Right atrium auricular region (tissue), 2 donors: ENCODE data around the gene ZNF747. TPM values are rescaled to one million over a fixed set of nuclear protein-coding genes. Genes with fewer than 3 reads are reported as not detected.

ENCODE experiments used
- DNase-seq: peaks from one replicate; pipeline ENCODE4 v3.0.0-alpha.2; 2019; ENCODE audit warnings: low spot score
- H3K27ac ChIP-seq, 2 donors: fragments of 200-600 bp; sonication (generic); 1 replicate in 1 of 2; 2 replicates in 1 of 2; pipeline ENCODE4 v1.5.1; 2016 to 2019
- H3K27me3 ChIP-seq, 2 donors: fragments of 200-600 bp; sonication (generic); one replicate each; pipeline versions ENCODE4 v1.5.1 to v1.6.0; 2017 to 2019
- H3K36me3 ChIP-seq: fragments of 200-600 bp; sonication (generic); one replicate; pipeline ENCODE4 v1.5.1; 2016
- H3K4me1 ChIP-seq, 2 donors: fragments of 200-600 bp; sonication (generic); one replicate each; pipeline versions ENCODE4 v1.5.1 to v1.6.0; 2017 to 2019
- H3K4me3 ChIP-seq, 2 donors: fragments of 200-600 bp; sonication (generic); 1 replicate in 1 of 2; 2 replicates in 1 of 2; pipeline ENCODE4 v1.5.1; 2017 to 2019; ENCODE audit warnings: mild to moderate bottlenecking in 1 of 2, moderate library complexity in 1 of 2
- H3K9me3 ChIP-seq, 2 donors: fragments of 200-600 bp; sonication (generic); one replicate each; pipeline ENCODE4 v1.5.1; 2019
- CTCF ChIP-seq, 2 donors: fragments of 200-600 bp; sonication (generic); IDR thresholded peaks; one replicate each; pipeline ENCODE4 v1.5.1; 2019; ENCODE audit warnings: antibody characterized with exemption in 2 of 2
- total RNA-seq, 2 donors: library from RNA; depleted of rRNA; stranded (reverse); fragments of >200 nt; gene quantifications; one replicate each; pipeline ENCODE4 v1.1.0, GENCODE V29; 2016

ZNF747 gene
- total RNA-seq, 2 donors from 2014 or later, result 13.3 to 16.2 TPM

DNA sequence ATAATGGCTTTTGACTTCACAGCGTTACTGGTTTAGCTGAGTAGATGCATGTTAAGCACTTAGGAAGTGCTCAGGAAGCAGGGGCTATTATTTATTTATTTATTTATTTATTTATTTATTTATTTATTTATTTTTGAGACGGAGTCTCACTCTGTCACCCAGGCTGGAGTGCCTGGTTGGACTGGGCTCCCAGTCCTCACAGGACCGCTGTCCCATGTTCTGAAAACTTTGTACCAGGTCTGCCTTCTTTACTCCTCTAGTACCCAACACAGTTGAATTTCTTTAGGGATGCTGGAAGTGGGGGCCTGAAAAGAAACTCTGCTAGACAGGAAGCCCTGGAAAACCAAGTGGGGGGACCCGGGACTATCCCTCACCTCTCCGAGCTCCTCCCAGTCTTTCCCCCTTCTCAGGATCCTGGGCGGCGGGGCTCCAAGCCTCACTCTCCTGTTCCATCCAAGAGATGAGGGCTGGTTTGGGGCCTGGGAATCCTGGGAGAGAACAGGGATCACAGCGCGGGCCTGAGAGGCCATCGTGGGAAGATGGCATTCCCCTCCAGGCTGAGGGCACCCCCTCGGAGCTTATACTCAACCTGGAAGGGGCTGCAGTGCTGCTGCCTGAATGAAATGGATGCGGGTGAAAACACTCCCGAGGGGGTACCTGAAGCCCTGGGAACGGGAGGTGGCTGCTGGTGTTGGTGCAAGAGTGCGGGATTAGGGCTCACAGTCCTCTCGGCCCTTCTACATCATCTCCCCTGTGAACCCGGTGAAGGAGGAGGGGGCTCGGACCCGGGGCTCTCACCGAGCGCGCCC, 36.2 kb upstream of the ZNF747 start:
- Histone ChIP-seq H3K27ac (peak overlapping the region; percentile 94 to 98), H3K36me3 (no peaks in the 10 kb centered on the region), H3K4me3 (peak overlapping the region; percentile 66 to 88), H3K27me3 (no peaks in the 10 kb centered on the region), H3K9me3 (no peaks in the 10 kb centered on the region), H3K4me1 (peaks cover 0 to 24% of the 10 kb centered on the region in 2 donors)
- TF ChIP-seq CTCF (IDR thresholded peaks at IDR 0.05), result no peak
- DNase-seq, result no peak

DNA sequence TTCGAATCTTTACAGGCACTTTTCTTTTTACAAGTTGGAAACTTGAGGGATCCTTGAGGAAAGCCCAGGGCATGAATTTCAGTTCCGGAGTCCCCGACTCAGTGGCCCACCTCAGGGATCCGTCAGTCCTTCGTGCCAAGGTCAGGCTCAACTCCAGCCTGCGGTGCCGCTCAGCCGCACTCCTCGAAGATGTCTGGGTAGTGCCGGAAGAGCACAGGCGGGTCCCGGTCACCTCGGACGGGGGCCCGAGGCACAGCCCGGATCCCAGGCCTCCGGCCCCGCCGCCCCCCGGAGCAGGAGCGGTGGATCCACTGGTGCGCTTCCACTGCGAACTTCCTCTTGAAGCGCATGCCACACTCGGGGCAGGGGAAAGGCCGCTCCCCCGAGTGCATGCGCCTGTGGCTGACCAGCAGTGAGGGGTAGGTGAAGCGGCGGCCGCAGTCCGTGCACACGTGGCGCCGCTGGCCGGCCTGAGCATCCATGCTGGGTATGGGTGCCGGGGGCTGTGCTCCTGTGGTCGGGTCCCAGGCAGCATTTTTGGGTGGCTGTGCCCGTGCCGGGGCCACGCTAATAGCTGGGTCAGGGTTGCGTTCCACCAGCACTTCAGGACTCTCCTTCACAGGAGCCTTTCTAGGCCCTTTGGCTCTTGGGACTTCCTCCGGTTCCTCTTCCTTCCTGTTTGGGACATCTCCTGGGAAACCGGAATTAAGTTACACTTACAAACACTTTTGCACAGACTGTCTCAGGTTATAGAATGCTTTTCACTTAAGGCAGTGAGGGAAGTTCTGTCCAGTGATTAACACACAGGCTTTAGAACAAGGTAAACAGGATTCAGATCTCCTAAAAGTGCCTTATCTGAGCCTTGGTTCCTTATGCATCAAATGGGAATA, 35.3 kb upstream of the ZNF747 start:
- H3K27me3 ChIP-seq, result no peaks in the 10 kb centered on the region
- TF ChIP-seq CTCF (IDR thresholded peaks at IDR 0.05), result no peak
- H3K9me3 ChIP-seq, result no peaks in the 10 kb centered on the region
- H3K36me3 ChIP-seq, result no peaks in the 10 kb centered on the region
- peak overlapping the region; percentile 94 to 98 for H3K27ac ChIP-seq
- DNase-seq, result no peak
- H3K4me3 ChIP-seq, result no peak overlapping the region
- H3K4me1 ChIP-seq, result peaks cover 0 to 24% of the 10 kb centered on the region in 2 donors

DNA sequence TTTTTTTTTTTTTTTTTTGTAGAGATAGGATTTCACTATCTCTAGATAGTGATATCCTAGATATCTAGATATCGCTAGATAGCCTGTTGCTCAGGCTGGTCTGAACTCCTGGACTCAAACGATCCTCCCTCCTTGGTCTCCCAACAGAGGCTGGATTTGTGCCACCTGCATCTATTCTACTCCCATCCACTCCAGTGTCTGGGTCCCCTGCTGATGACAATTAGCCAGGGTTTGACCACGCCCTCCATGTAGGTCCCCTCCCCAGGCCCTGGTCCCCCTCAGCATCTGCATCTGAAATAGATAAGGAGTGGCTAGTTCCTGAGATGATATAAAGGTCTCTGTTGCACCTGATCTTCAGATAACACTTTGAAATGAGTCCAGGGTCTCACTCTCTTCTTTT, 34.6 kb upstream of the ZNF747 start:
- Histone ChIP-seq H3K9me3 (no peaks in the 10 kb centered on the region), H3K27me3 (no peaks in the 10 kb centered on the region), H3K4me3 (no peak overlapping the region), H3K36me3 (no peaks in the 10 kb centered on the region), H3K4me1 (peaks cover 0 to 24% of the 10 kb centered on the region in 2 donors), H3K27ac (no peak overlapping the region)
- DNase-seq, result no peak
- TF ChIP-seq CTCF (IDR thresholded peaks at IDR 0.05), result no peak

DNA sequence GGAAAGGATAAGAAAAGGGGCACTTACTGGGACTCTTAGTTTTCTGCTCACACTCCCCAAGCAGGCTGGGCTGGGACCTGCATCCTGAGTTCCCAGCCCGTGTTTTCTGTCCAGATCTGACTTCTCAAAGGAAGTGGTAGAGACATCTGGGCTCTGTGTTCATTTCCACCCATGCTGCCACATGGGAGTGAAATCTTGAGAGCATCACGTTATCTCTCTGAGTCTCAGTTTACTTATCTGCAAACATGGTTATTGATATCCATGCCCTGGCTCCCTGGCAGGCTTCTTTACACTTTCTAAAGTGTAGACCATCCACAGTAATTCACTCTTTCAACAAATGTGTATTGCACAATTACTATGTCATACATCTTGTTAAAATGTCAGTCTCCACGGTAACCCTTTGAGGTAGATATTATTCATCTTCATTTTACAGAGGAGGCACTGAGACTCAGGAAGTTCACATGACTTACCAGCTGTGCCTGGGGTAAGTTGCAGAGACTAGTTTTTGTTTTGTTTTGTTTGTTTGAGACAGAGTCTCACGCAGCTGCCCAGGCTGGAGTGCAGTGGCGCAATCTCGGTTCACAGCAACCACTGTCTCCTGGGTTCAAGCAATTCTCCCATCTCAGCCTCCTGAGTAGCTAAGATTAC, 33.5 kb upstream of the ZNF747 start:
- Histone ChIP-seq H3K36me3 (no peaks in the 10 kb centered on the region), H3K4me1 (peaks cover 0 to 24% of the 10 kb centered on the region in 2 donors), H3K9me3 (no peaks in the 10 kb centered on the region), H3K4me3 (no peak overlapping the region), H3K27ac (no peak overlapping the region), H3K27me3 (no peaks in the 10 kb centered on the region)
- no peak for DNase-seq
- no peak for TF ChIP-seq CTCF (IDR thresholded peaks at IDR 0.05)

DNA sequence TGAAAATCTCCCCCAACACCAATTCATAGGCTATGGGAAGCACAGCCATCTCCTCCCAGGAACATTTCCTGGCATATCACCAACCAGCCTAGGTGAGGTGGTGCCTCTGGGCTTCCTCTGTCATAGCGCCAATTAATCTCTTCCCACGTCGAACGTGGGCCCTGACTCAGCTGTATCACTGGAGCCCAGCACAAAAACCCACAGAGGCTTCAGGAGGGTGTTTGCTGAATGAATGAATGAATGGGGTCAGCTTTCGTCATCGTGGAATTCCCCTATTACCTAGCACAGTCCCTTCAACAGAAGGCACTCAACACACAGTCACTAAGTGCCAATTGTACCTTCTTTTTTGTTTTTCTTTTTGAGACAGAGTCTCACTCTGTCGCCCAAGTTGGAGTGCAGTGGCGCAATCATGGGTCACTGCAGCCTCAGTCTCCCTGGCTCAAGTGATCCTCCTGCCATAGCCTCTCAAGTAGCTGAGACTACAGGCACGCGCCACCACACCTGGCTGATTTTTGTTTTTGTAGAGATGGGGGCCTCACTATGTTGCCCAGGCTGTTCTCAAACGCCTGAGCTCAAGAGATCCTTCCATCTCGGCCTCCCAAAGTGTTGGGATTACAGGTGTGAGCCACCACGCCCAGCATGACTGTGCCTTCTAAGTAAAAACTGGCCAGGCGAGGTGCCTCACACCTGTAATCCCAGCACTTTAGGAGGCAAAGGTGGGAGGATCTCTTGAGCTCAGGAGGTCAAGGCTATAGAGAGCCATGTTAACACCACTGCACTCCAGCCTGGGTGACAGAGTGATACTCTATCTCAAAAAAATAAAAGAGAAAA, 32.7 kb upstream of the ZNF747 start:
- Histone ChIP-seq H3K4me3 (no peak overlapping the region), H3K27me3 (no peaks in the 10 kb centered on the region), H3K4me1 (peaks cover 0 to 19% of the 10 kb centered on the region in 2 donors), H3K36me3 (no peaks in the 10 kb centered on the region), H3K9me3 (no peaks in the 10 kb centered on the region), H3K27ac (no peak overlapping the region)
- no peak for DNase-seq
- no peak for TF ChIP-seq CTCF (IDR thresholded peaks at IDR 0.05)
